Prostate gland (tissue), 2 donors: ENCODE measurements around the gene FOXO1. TPM values are rescaled to one million over a fixed set of nuclear protein-coding genes. Genes with fewer than 3 reads are reported as not detected.

Experiments used
- DNase-seq: peaks from one replicate; pipeline ENCODE4 v3.0.0-alpha.2; 2019; ENCODE audit warnings: low spot score
- H3K27ac ChIP-seq, 2 donors: fragments of 200-600 bp; sonication (generic); 2 replicates each; pipeline ENCODE4 v1.5.1; 2017 to 2019
- H3K27me3 ChIP-seq: fragments of 200-600 bp; sonication (generic); replicated peaks from 2 replicates; pipeline ENCODE4 v1.5.1; 2019; ENCODE audit not compliant: insufficient read depth
- H3K36me3 ChIP-seq, 2 donors: fragments of 200-600 bp; sonication (generic); 1 replicate in 1 of 2; 2 replicates in 1 of 2; pipeline versions ENCODE4 v1.5.1 to v1.8.1; 2017 to 2019
- H3K4me1 ChIP-seq: fragments of 200-600 bp; sonication (generic); replicated peaks from 2 replicates; pipeline ENCODE4 v1.5.1; 2019
- H3K4me3 ChIP-seq, 2 donors: fragments of 200-600 bp; sonication (generic); 2 replicates each; pipeline ENCODE4 v1.5.1; 2017 to 2019
- H3K9me3 ChIP-seq: fragments of 200-600 bp; sonication (generic); 2 replicates; pipeline ENCODE4 v1.5.1; 2017
- CTCF ChIP-seq, 4 experiments: fragments of 200-600 bp in 2 of 4; fragments of 450-650 bp in 2 of 4; sonication (generic) in 2 of 4; IDR thresholded peaks; 1 replicate in 3 of 4; 2 replicates in 1 of 4; pipeline ENCODE4 v1.5.1; 2016 to 2019; ENCODE audit warnings: antibody characterized with exemption in 4 of 4, mild to moderate bottlenecking in 2 of 4, moderate library complexity in 2 of 4
- POLR2A ChIP-seq: fragments of 450-650 bp; IDR thresholded peaks from one replicate; pipeline ENCODE4 v1.6.1; 2016; ENCODE audit warnings: antibody characterized with exemption, mild to moderate bottlenecking
- POLR2AphosphoS5 ChIP-seq: sonication (generic); formaldehyde crosslinking; IDR thresholded peaks from one replicate; pipeline ENCODE4 v1.6.1; 2017; ENCODE audit warnings: antibody characterized with exemption
- WGBS: methylation state at CpG from one replicate; pipeline ENCODE4 v1.1.5; 2018; 5-methylcytosine and 5-hydroxymethylcytosine counted together
- intact Hi-C: fragments of 100-400 bp; cut with DNase I; formaldehyde crosslinking; loops from one replicate; pipeline ENCODE4 v1.14.2; 2022
- total RNA-seq, 2 donors: library from RNA; depleted of rRNA; stranded (reverse); fragments of >200 nt; gene quantifications; one replicate each; pipeline ENCODE4 v1.1.0, GENCODE V29; 2016

Gene FOXO1
- total RNA-seq, 2 donors from 2014 or later = 23.5 to 46.1 TPM

- H3K36me3 ChIP-seq = no peaks in the 10 kb centered on the region
- no peaks in the 10 kb centered on the region for H3K4me1 ChIP-seq
- H3K27me3 ChIP-seq = no peaks in the 10 kb centered on the region
- no peak for TF ChIP-seq CTCF (IDR thresholded peaks at IDR 0.05)
- no peak for TF ChIP-seq POLR2A
- TF ChIP-seq POLR2AphosphoS5 = no peak
- intact Hi-C loops = no loop called here
- H3K9me3 ChIP-seq = no peaks in the 10 kb centered on the region
- no peak overlapping the region for H3K27ac ChIP-seq
- H3K4me3 ChIP-seq = no peak overlapping the region
- WGBS = 52% methylated on average over 4 of the region's 4 CpGs
- DNase-seq = no peak
These were observed 148.0 kb downstream of the FOXO1 start for GRCh38 chr13:40518481-40518882.

GRCh38 chr13:40517486-40518480, 148.7 kb downstream of the FOXO1 start:
- no peaks in the 10 kb centered on the region for H3K4me1 ChIP-seq
- H3K9me3 ChIP-seq = no peaks in the 10 kb centered on the region
- no peak overlapping the region for H3K27ac ChIP-seq
- no peaks in the 10 kb centered on the region for H3K27me3 ChIP-seq
- 90% methylated on average over 8 of the region's 8 CpGs for WGBS
- intact Hi-C loops = no loop called here
- no peak for TF ChIP-seq POLR2AphosphoS5
- TF ChIP-seq POLR2A = no peak
- TF ChIP-seq CTCF (IDR thresholded peaks at IDR 0.05) = no peak
- H3K36me3 ChIP-seq = no peaks in the 10 kb centered on the region
- H3K4me3 ChIP-seq = no peak overlapping the region
- no peak for DNase-seq

- no peaks in the 10 kb centered on the region for H3K27me3 ChIP-seq
- no peaks in the 10 kb centered on the region for H3K4me1 ChIP-seq
- H3K9me3 ChIP-seq = no peaks in the 10 kb centered on the region
- 100% methylated on average over 1 of the region's 1 CpG for WGBS
- DNase-seq = no peak
- H3K27ac ChIP-seq = no peak overlapping the region
- no peak overlapping the region for H3K4me3 ChIP-seq
- intact Hi-C loops = no loop called here
- TF ChIP-seq POLR2AphosphoS5 (no peak), POLR2A (no peak), CTCF (IDR thresholded peaks at IDR 0.05) (no peak)
- H3K36me3 ChIP-seq = no peaks in the 10 kb centered on the region
These were observed 150.7 kb downstream of the FOXO1 start for GRCh38 chr13:40515702-40516101.

DNA sequence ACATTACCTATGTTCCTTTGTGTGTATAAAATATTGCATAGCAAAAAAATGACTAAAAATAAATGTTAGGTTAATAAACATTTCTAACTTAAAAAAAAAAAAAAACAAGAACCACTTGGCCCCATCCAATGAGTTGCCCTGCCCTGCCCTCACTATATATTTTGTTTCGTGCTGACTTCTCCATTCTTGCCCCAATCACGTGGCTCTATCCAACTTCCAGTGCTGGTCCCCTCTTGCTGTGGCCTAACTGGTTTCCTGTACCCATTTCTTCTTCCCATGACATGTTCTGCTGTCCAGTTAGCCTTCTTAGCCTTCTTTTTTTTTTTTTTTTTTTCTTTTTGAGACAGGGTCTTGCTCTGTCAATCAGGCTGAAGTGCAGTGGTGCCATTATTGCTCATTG, 151.6 kb downstream of the FOXO1 start:
- intact Hi-C loops = no loop called here
- H3K4me1 ChIP-seq = no peaks in the 10 kb centered on the region
- no peak overlapping the region for H3K27ac ChIP-seq
- no peaks in the 10 kb centered on the region for H3K9me3 ChIP-seq
- no peaks in the 10 kb centered on the region for H3K36me3 ChIP-seq
- 88% methylated on average over 2 of the region's 2 CpGs for WGBS
- no peak for DNase-seq
- H3K4me3 ChIP-seq = no peak overlapping the region
- no peaks in the 10 kb centered on the region for H3K27me3 ChIP-seq
- TF ChIP-seq POLR2AphosphoS5 (no peak), CTCF (IDR thresholded peaks at IDR 0.05) (no peak), POLR2A (no peak)

- Histone ChIP-seq H3K27me3 (no peaks in the 10 kb centered on the region), H3K27ac (no peak overlapping the region), H3K9me3 (no peaks in the 10 kb centered on the region), H3K36me3 (no peaks in the 10 kb centered on the region), H3K4me3 (no peak overlapping the region), H3K4me1 (no peaks in the 10 kb centered on the region)
- 93% methylated on average over 2 of the region's 2 CpGs for WGBS
- no peak for DNase-seq
- TF ChIP-seq POLR2AphosphoS5 = no peak
- no peak for TF ChIP-seq CTCF (IDR thresholded peaks at IDR 0.05)
- TF ChIP-seq POLR2A = no peak
- intact Hi-C loops = loop anchor here (1.0 kb wide), 1 partner anchor 19 kb away; no protein-coding TSS in a partner anchor
These were observed 156.6 kb downstream of the FOXO1 start for GRCh38 chr13:40509876-40510275.
